Activated naive CD4-positive, alpha-beta T cell treated with anti-CD3 and anti-CD28 coated beads, Interleukin-2, amount 50 U/mL, for 72 hours (primary cell): ENCODE measurements around the gene VWA1. TPM values are rescaled to one million over a fixed set of nuclear protein-coding genes. Genes with fewer than 3 reads are reported as not detected.
A peak's percentile ranks its signal among the peaks of the same experiment; 100 is the strongest.
"Not testable (repeated sequence)": the region's sequence is repeated elsewhere in the genome, so short reads cannot be mapped to it uniquely, and the experiment has no call there.

ENCODE experiments used
- ATAC-seq, 2 donors: fragments of 150-1000 bp; cut with Tn5 transposase; 2 replicates each; pipeline ENCODE4 v1.10.0; 2021; ENCODE audit warnings: mild to moderate bottlenecking in 2 of 2, moderate library complexity in 2 of 2
- DNase-seq, 2 donors: peaks; one replicate each; pipeline ENCODE4 v3.0.0; 2021 to 2022; ENCODE audit warnings: low spot score in 2 of 2
- H3K27ac Mint-ChIP-seq, 2 donors: one replicate each; pipeline ENCODE4 v1.8.0; 2022; ENCODE audit warnings: mild to moderate bottlenecking in 2 of 2, mixed read lengths in 2 of 2
- H3K36me3 Mint-ChIP-seq, 2 donors: one replicate each; pipeline ENCODE4 v1.8.0; 2022; ENCODE audit warnings: mixed read lengths in 2 of 2
- H3K9me3 Mint-ChIP-seq, 2 donors: one replicate each; pipeline ENCODE4 v1.8.0; 2022; ENCODE audit warnings: mixed read lengths in 2 of 2
- total RNA-seq, 2 donors: library from RNA; stranded (reverse); gene quantifications; one replicate each; pipeline ENCODE4 v1.2.3, GENCODE V29; 2022

VWA1 gene
- total RNA-seq, 2 donors from 2014 or later, result 0.59 to 6.9 TPM

GRCh38 chr1:1437904-1438376 is 2.5 kb downstream of the VWA1 start:
- no peaks in the 10 kb centered on the region for H3K36me3 Mint-ChIP-seq
- H3K9me3 Mint-ChIP-seq, result no peaks in the 10 kb centered on the region
- ATAC-seq (no peak), DNase-seq (no peak)
- H3K27ac Mint-ChIP-seq, result no peak overlapping the region

GRCh38 chr1:1438531-1439381 is 3.3 kb downstream of the VWA1 start:
- H3K36me3 Mint-ChIP-seq, result no peaks in the 10 kb centered on the region
- no peak overlapping the region for H3K27ac Mint-ChIP-seq
- ATAC-seq (no peak), DNase-seq (no peak)
- H3K9me3 Mint-ChIP-seq, result no peaks in the 10 kb centered on the region

GRCh38 chr1:1439546-1440261 is 4.2 kb downstream of the VWA1 start:
- Mint-ChIP-seq H3K36me3 (no peaks in the 10 kb centered on the region), H3K27ac (no peak overlapping the region), H3K9me3 (no peaks in the 10 kb centered on the region)
- DNase-seq (no peak), ATAC-seq (no peak)

- Mint-ChIP-seq H3K36me3 (no peaks in the 10 kb centered on the region), H3K27ac (no peak overlapping the region), H3K9me3 (no peaks in the 10 kb centered on the region)
- no peak for ATAC-seq
- DNase-seq, result no peak
These were observed 4.9 kb downstream of the VWA1 start for GRCh38 chr1:1440262-1441001.

- Mint-ChIP-seq H3K27ac (no peak overlapping the region), H3K36me3 (no peaks in the 10 kb centered on the region), H3K9me3 (no peaks in the 10 kb centered on the region)
- peak; percentile 88 to 90 for ATAC-seq
- peak in 1 of 2 donors; percentile 81 for DNase-seq
These were observed 5.8 kb downstream of the VWA1 start for GRCh38 chr1:1441002-1441888.

- ATAC-seq (no peak), DNase-seq (no peak)
- H3K9me3 Mint-ChIP-seq, result no peaks in the 10 kb centered on the region
- no peaks in the 10 kb centered on the region for H3K36me3 Mint-ChIP-seq
- H3K27ac Mint-ChIP-seq, result no peak overlapping the region
These were observed 6.7 kb downstream of the VWA1 start for GRCh38 chr1:1442069-1442770.

GRCh38 chr1:1446631-1447030 is 11.1 kb downstream of the VWA1 start:
- not testable (repeated sequence) for H3K27ac Mint-ChIP-seq, H3K36me3 Mint-ChIP-seq, H3K9me3 Mint-ChIP-seq, ATAC-seq, DNase-seq

- DNase-seq, result no peak
- Mint-ChIP-seq H3K9me3 (no peaks in the 10 kb centered on the region), H3K27ac (no peak within 1 kb of the TSS), H3K36me3 (no peaks in the 10 kb centered on the region)
- ATAC-seq, result no peak
These were observed 13.7 kb downstream of the VWA1 start, which contains the start of gene ATAD3C for GRCh38 chr1:1449099-1449739. TSS of gene ATAD3C (plus strand) at chr1:1449689. CDS start at chr1:1450684, 995 bp downstream.

- H3K27ac Mint-ChIP-seq, DNase-seq, H3K36me3 Mint-ChIP-seq, H3K9me3 Mint-ChIP-seq, ATAC-seq: not testable (repeated sequence)
These were observed 15.1 kb downstream of the VWA1 start for GRCh38 chr1:1450616-1451015.

- DNase-seq (no peak), ATAC-seq (no peak)
- H3K27ac Mint-ChIP-seq, result no peak overlapping the region
- H3K9me3 Mint-ChIP-seq, result no peaks in the 10 kb centered on the region
- H3K36me3 Mint-ChIP-seq, result no peaks in the 10 kb centered on the region
These were observed 16.3 kb downstream of the VWA1 start for GRCh38 chr1:1451696-1452364.

- not testable (repeated sequence) for ATAC-seq, H3K27ac Mint-ChIP-seq, H3K36me3 Mint-ChIP-seq, DNase-seq, H3K9me3 Mint-ChIP-seq
These were observed 16.9 kb downstream of the VWA1 start for GRCh38 chr1:1452365-1452739.

GRCh38 chr1:1452882-1453281 is 17.4 kb downstream of the VWA1 start:
- no peak for DNase-seq
- Mint-ChIP-seq H3K36me3 (no peaks in the 10 kb centered on the region), H3K27ac (no peak overlapping the region), H3K9me3 (no peaks in the 10 kb centered on the region)
- ATAC-seq, result no peak

- H3K27ac Mint-ChIP-seq, DNase-seq, H3K9me3 Mint-ChIP-seq, ATAC-seq, H3K36me3 Mint-ChIP-seq: not testable (repeated sequence)
These were observed 19.0 kb downstream of the VWA1 start for GRCh38 chr1:1454286-1455056.

GRCh38 chr1:1455366-1455884 is 19.9 kb downstream of the VWA1 start:
- DNase-seq (no peak), ATAC-seq (no peak)
- Mint-ChIP-seq H3K27ac (no peak overlapping the region), H3K36me3 (no peaks in the 10 kb centered on the region), H3K9me3 (no peaks in the 10 kb centered on the region)
